Cardiac fibroblast (primary cell): ENCODE measurements around the gene GCC1.
A peak's percentile ranks its signal among the peaks of the same experiment; 100 is the strongest.

Experiments used
- DNase-seq, 2 donors: peaks; one replicate each; pipeline versions ENCODE4 v3.0.0 to v3.0.0-alpha.2; 2010; ENCODE audit warnings: low read depth in 2 of 2
- H3K4me3 ChIP-seq, 2 donors: replicated peaks in 1 of 2; 1 replicate in 1 of 2; 2 replicates in 1 of 2; pipeline ENCODE4 v1.5.1; 2011; ENCODE audit warnings: low read depth in 2 of 2, low read length in 2 of 2, mild to moderate bottlenecking in 2 of 2, moderate library complexity in 1 of 2
- CTCF ChIP-seq: IDR thresholded peaks from one replicate; pipeline ENCODE4 v1.5.1; 2011; ENCODE audit warnings: low read depth, mild to moderate bottlenecking, low read length, inconsistent platforms

Gene GCC1

GRCh38 chr7:127620406-127621233, 35.2 kb upstream of the GCC1 start:
- no peak for TF ChIP-seq CTCF
- H3K4me3 ChIP-seq: no peak overlapping the region
- no peak for DNase-seq

GRCh38 chr7:127619681-127620405, 34.4 kb upstream of the GCC1 start:
- peak in 1 of 2 donors; percentile 23 for DNase-seq
- no peak for TF ChIP-seq CTCF
- H3K4me3 ChIP-seq: no peak overlapping the region

- no peak overlapping the region for H3K4me3 ChIP-seq
- DNase-seq: no peak
- no peak for TF ChIP-seq CTCF
These were observed 33.4 kb upstream of the GCC1 start for GRCh38 chr7:127618775-127619174.

- no peak for DNase-seq
- TF ChIP-seq CTCF: no peak
- no peak within 1 kb of the TSS for H3K4me3 ChIP-seq
These were observed 32.6 kb upstream of the GCC1 start, which contains the start of gene PAX4 for GRCh38 chr7:127618042-127618441. PAX4 (minus strand) TSS chr7:127618142; CDS start chr7:127615928, 2,214 bp downstream.

GRCh38 chr7:127616724-127617123, 31.3 kb upstream of the GCC1 start:
- DNase-seq: no peak
- TF ChIP-seq CTCF: no peak
- H3K4me3 ChIP-seq: no peak overlapping the region

GRCh38 chr7:127612263-127612662, 26.9 kb upstream of the GCC1 start:
- TF ChIP-seq CTCF: no peak
- no peak overlapping the region for H3K4me3 ChIP-seq

More at GRCh38 chr7:127612263-127612662, 26.9 kb upstream of the GCC1 start:
- DNase-seq: no peak
